ENCODE data around the gene ANKFY1.
"Not testable (repeated sequence)": the region's sequence is repeated elsewhere in the genome, so short reads cannot be mapped to it uniquely, and the experiment has no call there.

The ANKFY1 gene

GRCh38 chr17:4156750-4157381 lies 106.9 kb downstream of the ANKFY1 start:
- peak; percentile 25 for DNase-seq (ENCODE audit: low read depth, low spot score)

GRCh38 chr17:4155980-4156620 lies 107.7 kb downstream of the ANKFY1 start:
- no peak for DNase-seq (ENCODE audit: low read depth, low spot score)

GRCh38 chr17:4154201-4154600 lies 109.6 kb downstream of the ANKFY1 start:
- no peak for DNase-seq (ENCODE audit: low read depth, low spot score)

GRCh38 chr17:4152471-4152870 lies 111.3 kb downstream of the ANKFY1 start:
- no peak for DNase-seq (ENCODE audit: low read depth, low spot score)

GRCh38 chr17:4150096-4150495 lies 113.7 kb downstream of the ANKFY1 start:
- DNase-seq (ENCODE audit: low read depth, low spot score), result peak; percentile 15

GRCh38 chr17:4148611-4149308 lies 115.0 kb downstream of the ANKFY1 start:
- no peak for DNase-seq (ENCODE audit: low read depth, low spot score)

GRCh38 chr17:4147751-4148310 lies 115.9 kb downstream of the ANKFY1 start:
- no peak for DNase-seq (ENCODE audit: low read depth, low spot score)

- DNase-seq (ENCODE audit: low read depth, low spot score), result no peak
These were observed 117.1 kb downstream of the ANKFY1 start for GRCh38 chr17:4146641-4147040.

- DNase-seq (ENCODE audit: low read depth, low spot score), result no peak
These were observed 119.4 kb downstream of the ANKFY1 start for GRCh38 chr17:4144422-4144747.

GRCh38 chr17:4143563-4144421 lies 120.0 kb downstream of the ANKFY1 start:
- peak; percentile 98 for DNase-seq (ENCODE audit: low read depth, low spot score)

GRCh38 chr17:4142107-4142900 lies 121.5 kb downstream of the ANKFY1 start:
- DNase-seq (ENCODE audit: low read depth, low spot score), result peak; percentile 58

GRCh38 chr17:4140125-4140524 lies 123.7 kb downstream of the ANKFY1 start:
- DNase-seq (ENCODE audit: low read depth, low spot score), result no peak

- DNase-seq (ENCODE audit: low read depth, low spot score), result not testable (repeated sequence)
These were observed 124.8 kb downstream of the ANKFY1 start for GRCh38 chr17:4138906-4139526.

GRCh38 chr17:4136373-4136772 lies 127.4 kb downstream of the ANKFY1 start:
- no peak for DNase-seq (ENCODE audit: low read depth, low spot score)

- DNase-seq (ENCODE audit: low read depth, low spot score), result no peak
These were observed 128.3 kb downstream of the ANKFY1 start for GRCh38 chr17:4135489-4135888.

GRCh38 chr17:4134721-4135120 lies 129.1 kb downstream of the ANKFY1 start:
- no peak for DNase-seq (ENCODE audit: low read depth, low spot score)

- no peak for DNase-seq (ENCODE audit: low read depth, low spot score)
These were observed 133.1 kb downstream of the ANKFY1 start for GRCh38 chr17:4130715-4131114.

- DNase-seq (ENCODE audit: low read depth, low spot score), result no peak
These were observed 136.2 kb downstream of the ANKFY1 start for GRCh38 chr17:4127555-4127954.

- no peak for DNase-seq (ENCODE audit: low read depth, low spot score)
These were observed 138.2 kb downstream of the ANKFY1 start for GRCh38 chr17:4125552-4125951.

GRCh38 chr17:4124999-4125398 lies 138.8 kb downstream of the ANKFY1 start:
- no peak for DNase-seq (ENCODE audit: low read depth, low spot score)

- DNase-seq (ENCODE audit: low read depth, low spot score), result no peak
These were observed 143.4 kb downstream of the ANKFY1 start for GRCh38 chr17:4120332-4120731.
